NCI-H1417 (cell line): ENCODE measurements around the gene DBNDD1.
"Not testable (repeated sequence)": the region's sequence is repeated elsewhere in the genome, so short reads cannot be mapped to it uniquely, and the experiment has no call there.

Source experiments
- DNase-seq, 3 experiments: peaks; one replicate each; lab custom pipeline; 2025; lab: John Stamatoyannopoulos, UW

Gene DBNDD1, protein sequence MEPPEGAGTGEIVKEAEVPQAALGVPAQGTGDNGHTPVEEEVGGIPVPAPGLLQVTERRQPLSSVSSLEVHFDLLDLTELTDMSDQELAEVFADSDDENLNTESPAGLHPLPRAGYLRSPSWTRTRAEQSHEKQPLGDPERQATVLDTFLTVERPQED

DNA sequence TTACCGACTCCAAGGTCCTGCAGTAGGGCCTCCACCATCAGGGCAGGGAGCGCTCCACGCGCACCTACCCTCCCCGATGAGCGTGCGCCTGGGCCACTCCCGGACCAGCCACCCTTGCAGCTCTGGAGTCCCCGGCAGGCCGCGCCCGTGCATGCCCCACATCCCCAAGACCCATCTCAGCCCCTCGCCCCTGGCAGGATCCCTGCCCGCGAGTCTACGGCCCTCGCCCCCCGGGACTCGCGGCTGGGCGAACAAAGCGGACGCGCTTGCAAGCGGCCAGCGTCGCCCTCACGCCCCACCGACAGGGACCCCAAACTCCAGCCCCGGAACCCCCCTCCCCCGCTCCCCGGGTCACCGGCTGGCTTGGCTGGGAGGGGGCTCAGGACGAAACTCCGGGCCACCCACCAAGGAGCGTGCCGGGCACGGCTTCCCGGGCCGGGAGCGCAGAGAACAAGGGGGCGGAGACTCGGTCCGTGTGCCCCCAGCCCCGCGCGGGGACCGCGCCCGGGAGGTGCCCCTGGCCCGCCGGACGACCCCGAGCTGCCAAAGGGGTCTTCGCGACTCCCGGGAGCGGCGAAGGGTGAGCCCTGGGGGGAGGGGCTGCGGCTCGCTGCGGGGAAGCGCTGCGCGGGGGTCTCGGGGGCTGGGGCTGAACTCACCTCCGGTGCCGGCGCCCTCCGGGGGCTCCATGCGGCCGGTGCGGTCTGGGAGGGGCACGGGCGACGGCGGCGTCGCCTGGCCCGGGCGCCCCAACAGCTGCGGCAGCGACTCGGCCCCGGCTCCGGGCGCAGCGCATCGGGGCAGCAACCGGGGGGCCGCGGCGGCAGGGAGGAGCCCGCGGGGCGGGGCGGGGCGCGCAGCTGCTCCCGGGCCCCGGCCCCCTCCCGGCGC lies at the start of gene DBNDD1:
Gene DBNDD1 (minus strand): TSS at position 805 of the 891 bp plus-strand sequence. CDS start 115 bp downstream, at position 690.
- DNase-seq, result peak in 2 of 3 experiments; percentile 62 to 66

DNA sequence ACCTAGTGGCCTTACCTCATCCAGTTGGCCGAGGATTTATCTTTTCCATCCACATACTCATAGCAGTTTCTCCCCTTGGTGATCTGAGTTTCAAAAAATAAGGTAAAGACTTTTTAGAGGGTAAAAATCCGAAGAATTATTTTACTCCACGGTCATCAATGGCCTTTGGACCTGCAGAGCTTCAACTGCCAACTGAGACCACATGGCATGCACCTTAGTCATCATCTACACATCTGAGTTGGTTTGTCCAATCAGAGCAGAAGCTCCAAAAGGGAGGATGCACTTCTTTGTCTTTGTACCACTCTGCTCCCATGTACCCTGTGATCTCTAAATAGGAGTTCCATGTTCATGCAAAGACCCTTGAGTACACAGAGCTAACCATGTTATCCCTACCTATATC lies 42.2 kb upstream of the DBNDD1 start:
- DNase-seq, result no peak

DNA sequence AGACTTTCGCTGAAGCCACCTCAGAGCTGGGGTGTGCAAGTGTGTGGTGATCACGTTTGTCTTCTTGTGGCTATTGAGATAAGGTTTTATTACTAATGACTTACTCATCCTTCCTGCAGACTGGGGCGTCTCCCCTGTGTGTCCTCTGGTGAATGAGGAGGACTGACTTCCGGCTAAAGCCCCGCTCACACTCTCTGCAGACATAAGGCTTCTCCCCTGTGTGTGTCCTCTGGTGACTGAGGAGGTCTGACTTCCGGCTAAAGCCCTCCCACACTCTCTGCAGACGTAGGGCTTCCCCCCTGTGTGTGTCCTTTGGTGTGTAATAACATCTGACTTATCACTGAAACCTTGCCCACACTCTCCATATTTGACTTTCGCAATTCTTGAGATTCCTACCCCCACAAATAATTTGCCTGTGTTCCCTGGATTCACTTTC lies 38.5 kb upstream of the DBNDD1 start:
- DNase-seq, result no peak

DNA sequence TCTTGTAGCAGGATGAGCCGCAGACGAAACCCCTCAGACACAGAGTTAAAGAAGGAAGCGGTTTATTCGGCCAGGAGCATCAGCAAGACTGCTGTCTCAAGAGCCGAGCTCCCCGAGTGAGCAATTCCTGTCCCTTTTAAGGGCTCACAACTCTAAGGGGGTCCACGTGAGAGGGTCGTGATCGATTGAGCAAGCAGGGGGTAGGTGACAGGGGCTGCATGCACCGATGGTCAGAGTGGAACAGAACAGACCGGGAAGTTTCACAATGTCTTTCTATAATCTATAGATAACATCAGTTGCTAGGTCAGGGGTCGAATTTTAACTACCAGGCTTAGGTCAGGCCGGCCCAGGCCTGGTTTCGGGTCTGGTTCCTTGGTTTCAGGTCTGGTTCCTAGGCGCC lies 37.3 kb upstream of the DBNDD1 start:
- DNase-seq, result not testable (repeated sequence)

DNA sequence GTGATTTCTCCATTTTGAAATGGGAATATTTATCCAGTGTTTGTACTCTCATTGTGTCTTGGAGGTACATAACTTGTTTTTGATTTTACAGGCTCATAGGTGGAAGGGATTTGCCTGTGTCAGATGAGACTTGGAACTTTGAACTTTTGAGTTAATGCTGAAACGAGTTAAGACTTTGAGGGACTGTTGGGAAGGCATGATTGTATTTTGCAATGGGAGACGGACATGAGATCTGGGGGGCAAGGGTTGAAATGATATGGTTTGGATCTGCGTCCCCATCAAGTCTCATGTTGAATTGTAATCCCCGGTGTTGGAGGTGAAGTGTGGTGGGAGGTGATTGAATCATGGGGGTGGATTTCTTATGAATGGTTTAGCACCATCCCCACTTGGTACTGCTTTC lies 36.1 kb upstream of the DBNDD1 start:
- DNase-seq, result no peak

DNA sequence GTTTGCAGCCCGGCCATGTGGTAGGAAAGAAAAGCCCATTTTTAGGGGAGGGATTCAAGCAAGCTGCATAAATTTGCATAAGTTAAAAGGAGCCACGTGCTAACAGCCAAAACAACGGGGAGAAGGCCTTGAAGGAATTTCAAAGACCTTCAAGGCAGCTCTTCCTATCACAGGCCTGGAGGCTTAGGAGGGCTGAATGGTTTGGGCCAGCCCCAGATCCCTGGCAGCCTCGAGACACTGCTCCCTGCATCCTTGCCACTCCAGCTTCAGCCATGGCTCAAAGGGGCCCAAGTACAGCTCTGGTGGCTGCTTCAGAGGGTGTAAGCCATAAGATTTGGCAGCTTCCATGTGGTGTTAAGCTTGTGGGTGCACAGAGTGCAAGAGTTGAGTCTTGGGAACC lies 35.3 kb upstream of the DBNDD1 start:
- DNase-seq, result no peak

DNA sequence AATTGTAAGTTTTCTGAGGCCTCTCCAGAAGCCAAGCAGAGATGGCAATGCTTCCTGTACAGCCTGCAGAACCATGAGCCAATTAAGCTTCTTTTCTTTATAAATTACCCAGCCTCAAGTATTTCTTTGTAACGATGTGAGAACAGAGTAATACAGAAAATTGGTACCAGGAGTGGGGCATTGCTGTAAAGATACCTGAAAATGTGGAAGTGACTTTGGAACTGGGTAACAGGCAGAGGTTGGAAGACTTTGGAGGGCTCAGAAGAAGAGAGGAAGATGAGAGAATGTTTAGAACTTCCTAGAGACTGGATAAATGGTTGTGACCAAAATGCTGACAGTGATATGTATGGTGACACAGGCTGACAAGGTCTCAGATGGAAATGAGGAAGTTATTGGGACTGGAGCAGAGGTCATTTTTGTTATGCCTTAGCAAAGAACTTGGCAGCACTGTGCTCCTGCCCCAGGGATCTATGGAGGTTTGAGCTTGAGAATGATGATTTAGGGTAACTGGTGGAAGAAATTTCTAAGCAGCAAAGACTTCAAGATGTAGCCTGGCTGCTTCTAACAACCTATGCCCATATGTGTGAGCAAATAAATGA lies 34.7 kb upstream of the DBNDD1 start:
- no peak for DNase-seq

DNA sequence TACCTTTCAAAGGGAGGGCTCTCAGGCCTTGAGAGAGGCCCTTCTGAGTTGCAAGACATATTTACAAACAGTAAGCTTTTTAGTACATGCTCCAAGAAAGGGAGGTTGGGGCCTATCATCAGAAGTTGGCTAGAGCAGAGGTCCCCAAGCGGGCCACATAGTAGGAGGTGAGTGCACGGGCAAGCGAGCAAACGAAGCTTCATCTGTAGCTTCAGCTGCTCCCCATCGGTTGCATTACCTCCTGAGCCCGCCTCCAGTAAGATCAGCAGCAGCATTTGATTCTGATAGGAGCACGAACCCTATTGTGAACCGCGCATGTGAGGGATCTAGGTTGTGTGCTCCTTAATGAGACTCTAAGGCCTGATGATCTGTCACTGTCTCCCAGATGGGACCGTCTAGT lies 31.7 kb upstream of the DBNDD1 start:
- DNase-seq, result no peak

DNA sequence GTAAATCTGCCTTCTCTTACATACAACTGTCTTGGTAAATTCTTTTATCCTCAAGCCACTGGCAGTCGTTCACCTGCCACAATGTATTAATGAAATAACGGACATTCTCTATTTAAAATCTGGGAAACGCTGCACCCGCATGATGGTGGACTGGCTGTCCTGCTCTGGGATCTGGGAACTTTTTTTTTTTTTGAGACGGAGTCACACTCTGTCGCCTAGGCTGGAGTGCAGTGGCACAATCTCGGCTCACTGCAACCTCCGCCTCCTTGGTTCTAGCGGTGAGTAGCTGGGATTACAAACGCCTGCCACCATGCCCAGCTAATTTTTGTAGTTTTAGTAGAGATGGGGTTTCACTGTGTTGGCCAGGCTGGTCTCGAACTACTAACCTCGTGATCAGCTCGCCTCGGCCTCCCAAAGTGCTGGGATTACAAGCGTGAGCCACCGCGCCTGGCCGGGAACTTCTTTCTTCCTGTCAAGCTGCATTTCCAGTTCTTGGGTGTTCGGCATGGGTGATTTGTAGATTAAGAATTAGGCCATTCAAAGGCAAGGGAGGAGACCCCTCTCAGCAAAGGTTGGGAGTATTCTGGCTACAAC lies 29.6 kb upstream of the DBNDD1 start:
- no peak for DNase-seq

DNA sequence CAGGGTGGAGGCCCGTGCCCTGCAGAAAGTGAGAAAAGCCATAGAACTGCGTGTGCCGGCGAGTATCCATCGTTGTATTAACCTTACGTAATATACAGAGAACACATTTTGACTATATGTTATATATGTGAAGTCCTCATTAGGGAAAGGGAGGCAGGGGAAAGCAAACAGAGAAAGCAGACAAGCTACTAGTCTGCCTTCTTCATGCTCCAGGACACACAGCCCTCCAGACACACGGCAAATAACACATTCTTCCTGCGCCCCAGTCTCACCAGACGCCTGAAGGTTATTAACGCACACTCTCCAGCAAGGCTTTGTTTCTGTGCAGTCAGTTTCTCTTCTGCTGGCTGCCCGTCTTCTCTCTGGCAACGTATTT lies 29.1 kb upstream of the DBNDD1 start:
- DNase-seq, result peak in 1 of 3 experiments; percentile 21

DNA sequence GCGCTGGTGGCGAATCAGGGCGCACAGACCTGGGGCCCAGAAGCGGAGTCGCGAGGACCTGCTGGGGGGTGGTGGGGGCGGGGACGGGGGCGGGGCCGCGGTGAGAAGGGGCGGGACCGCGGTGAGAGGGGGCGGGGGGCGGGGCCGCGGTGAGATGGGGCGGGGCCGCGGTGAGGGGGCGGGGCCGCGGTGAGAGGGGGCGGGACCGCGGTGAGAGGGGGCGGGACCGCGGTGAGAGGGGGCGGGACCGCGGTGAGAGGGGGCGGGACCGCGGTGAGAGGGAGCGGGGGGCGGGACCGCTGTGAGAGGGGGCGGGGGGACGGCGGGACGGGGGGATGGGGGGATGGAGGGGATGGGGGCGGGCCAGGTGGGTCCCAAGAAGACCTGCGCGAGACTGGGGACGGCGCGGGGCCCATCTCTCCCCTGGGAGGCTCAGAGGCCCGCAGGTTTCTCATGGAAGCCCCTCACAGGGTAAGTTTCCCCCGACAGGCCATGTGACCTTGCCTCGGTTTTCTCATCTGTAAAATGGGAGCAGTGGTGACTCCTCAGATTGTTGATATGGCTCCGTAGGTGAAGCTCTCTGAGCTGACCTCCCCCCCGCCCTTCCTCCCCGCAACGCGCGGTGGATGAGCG lies 28.6 kb upstream of the DBNDD1 start:
- DNase-seq, result peak in 1 of 3 experiments; percentile 21

DNA sequence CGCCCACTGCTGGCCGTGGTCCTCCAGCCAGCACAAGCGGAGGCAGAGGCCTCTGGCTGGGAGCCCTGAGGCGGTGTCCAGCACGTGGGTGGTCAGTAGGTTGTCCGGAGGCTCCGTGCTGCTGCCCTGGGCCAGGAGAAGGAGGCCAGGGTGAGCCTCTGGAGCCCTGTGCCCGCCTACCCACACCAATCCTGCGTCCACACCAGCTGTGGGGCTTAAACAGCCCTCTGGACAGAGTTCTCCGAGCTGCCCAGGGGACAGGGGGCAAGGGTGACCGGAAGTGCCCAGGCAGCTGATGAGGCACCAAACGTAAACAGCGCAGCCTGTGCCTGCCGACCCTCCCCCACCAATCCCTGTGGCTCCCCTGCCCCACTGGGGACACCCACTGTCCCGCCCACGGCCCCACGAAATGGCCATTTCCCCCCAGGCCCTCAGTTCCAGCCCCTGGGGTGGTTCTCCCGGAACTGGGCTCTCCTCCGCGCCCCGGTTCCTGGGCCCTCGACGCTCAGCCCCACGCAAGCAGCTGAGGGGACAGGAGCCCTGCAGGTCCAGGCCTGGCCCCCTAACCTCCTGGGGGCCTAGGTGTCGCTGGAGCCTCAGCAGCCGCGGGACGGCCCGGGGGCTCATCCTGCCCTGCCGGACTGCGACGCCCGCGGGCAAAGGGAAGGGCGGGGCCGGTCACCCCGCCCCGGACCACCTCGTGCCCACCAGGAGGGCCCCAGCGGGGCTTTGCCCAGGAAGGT lies 27.9 kb upstream of the DBNDD1 start:
- peak; percentile 0 to 41 (median 35) for DNase-seq

DNA sequence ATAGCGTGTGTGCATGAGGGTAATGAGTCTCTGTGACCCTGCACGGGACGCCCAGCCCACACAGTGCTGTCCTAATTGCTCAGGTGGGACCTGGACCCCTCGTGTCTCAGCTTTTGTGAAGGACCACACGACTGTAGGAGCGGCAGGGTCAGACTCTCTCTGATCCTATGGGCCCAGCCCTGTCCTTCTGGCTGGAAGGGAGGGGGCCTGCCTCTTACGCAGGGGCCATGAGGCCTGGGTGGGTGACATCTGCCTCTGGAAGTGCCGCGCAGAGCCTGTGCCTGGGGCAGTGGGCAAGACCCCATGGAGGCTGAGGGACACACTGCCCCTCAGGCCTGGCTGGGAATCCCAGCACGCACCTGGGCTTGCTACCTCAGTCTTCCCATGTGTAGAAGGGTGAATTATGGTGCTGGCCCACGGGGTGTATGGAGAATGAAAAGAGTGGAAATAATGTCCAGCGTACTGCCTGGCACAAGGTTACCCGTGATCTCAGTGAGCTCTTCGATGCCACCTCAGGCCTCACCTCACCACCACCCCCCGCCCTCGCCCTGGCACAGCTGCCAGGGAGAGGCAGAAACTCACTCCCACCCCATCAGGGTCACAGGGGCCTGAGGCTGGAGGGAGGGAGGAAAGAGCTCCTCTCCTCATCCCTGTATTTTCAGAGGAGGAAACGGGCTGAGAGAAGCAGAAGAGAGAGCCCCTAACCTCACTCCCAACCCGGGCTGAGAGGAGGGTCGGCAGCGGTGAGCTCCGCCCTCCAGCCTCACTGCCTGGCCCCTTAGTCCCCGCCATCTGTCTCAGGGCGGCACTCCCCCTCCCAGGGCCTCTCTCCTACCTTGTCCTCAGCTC lies 27.1 kb upstream of the DBNDD1 start:
- peak in 2 of 3 experiments; percentile 62 to 77 for DNase-seq

DNA sequence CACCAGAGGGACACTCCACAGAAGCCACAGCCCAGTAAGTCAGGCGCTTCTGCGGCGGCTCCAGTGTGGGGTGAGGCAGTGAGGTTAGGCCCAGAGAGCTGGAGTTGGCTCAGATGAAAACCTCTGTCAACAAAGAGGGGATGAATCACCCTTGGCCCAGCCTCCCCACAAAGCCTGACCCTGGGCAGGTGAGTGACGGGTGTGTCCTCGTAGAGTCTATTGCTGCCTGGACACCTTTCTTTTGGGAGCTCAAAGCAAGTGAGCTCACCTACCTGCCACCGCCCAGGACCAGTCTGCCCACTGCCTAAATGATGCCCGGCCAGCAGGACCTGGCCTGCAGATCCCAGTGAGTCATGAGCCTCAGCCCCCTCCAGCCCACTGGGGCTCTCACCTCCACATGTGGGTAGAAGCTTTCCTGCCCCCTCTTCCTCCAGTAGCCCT lies 24.9 kb upstream of the DBNDD1 start:
- no peak for DNase-seq

DNA sequence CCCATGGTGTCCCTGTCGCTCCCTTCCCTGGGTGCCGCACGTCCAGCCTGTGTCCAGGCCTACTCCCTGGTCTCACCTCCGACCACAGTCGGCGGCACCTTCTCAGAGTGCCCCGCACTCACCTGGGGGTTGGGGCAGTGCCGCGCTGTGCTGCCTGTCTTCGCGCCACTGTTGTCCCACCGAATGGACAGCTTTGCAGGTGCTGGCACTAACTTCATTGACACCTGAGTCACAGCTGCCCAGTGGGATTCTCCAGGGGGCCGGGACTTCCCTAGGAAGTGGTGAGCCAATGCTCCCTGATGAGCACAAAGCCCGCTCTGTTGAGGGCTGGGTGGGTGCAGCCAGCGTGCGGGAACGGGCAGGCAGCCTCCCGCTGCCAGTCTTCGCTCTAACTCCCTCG lies 24.3 kb upstream of the DBNDD1 start:
- no peak for DNase-seq

DNA sequence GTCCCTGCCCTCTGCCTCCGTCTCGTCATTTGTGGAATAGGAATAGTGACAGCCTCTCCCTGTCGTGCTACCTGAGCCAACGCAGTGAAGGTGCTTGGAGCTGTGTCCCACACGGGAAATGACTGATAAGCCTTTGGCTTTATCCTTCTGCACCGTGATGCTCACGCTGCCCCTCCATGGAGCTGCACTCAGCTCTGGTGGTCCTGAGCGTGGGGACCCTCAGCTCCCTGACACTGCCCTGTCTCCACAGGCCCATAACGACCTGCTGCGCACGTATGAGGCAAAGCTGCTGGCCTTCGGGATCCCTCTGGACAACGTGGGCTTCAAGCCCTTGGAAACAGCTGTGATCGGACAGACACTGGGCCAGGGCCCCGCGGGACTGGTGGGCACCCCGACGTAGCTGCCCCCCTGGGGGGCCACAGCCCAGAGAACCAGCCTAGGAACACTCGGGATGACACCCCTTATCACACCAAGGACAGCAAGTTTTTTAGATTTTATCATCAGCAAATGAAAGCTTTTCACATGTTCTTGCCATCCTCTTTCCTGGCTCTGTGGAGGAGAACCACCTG lies 23.8 kb upstream of the DBNDD1 start:
- DNase-seq, result no peak

DNA sequence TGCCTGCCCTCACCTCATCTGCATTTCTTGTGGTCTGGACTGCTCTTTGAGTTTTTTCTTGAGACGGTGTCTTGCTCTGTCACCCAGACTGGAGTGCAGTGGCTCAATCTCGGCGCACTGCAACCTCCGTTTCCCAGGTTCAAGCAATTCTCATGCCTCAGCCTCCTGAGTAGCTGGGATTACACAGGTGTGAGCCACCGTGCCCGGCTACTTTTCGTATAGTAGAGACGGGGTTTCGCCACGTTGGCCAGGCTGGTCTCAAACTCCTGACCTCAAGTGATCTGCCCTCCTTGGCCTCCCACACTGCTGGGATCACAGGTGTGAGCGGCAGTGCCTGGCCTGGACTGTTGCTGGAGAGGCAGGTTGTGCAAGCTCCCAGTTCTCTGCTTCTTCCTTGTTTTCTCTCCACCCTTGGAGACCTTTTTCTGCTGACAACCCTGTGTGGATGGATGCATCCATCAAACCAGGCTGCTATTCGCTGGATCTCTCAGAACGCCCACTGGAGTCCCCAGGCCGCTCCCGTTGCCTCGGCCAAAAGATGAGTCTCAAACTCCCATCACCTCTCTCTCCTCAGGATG lies 22.7 kb upstream of the DBNDD1 start:
- no peak for DNase-seq

DNA sequence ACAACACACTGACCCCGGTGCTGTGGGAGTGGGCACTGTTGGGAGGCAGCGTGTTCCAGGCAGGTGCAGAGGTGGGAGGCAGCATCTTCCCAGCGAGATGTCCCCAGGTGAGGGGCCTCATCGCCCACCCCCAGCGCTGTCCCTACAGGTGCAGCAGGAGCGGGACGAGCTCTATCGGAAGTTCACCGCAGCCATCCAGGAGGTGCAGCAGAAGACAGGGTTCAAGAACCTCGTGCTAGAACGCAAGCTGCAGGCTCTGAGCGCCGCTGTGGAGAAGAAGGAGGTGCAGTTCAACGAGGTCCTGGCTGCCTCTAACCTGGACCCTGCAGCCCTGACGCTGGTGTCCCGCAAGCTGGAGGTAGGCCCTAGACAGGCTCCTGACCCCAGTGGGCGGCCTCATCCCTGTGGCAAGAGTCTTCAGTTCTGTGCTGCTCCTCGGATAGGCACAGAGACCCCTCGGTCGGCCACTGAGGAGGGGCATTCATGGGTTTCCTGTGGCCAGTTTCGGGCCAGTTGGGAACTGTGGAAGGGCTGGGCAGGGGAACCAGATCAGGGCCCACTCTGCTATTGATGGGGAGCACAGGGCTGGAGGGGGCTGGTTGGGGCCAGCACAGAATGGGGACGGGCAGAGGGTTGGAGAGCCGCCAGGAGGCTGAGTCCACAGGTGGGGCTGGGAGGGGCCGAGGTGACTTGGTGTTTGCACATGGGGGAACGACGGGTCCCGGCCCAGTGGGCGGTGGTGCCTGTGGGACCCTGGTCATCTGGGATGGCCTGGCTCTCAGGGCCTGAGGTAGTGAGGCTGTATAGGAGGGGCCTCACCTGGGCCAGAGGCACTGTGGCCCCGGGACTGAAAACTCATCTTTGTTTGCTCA lies 21.1 kb upstream of the DBNDD1 start:
- no peak for DNase-seq

DNA sequence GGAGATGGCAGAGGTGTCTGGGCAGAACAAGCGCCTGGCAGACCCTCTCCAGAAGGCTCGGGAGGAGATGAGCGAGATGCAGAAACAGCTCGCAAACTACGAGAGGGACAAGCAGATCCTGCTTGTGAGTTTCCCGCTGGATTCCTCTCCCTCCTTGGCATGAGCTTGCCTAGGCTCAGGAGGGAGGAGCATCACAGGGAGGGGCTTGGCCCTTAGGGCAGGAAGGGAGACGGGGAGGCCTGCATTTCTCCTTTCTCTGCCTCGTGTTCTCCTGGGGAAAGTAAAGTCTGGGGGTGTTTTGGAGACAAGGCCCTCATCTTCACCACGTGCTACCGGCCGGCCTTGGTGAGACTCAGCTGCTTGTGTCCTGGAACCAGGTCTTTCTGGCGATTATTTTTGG lies 18.0 kb upstream of the DBNDD1 start:
- DNase-seq, result no peak
